IPS-18c (cell line): ENCODE data around the gene DHRS4.
"Not testable (repeated sequence)": the region's sequence is repeated elsewhere in the genome, so short reads cannot be mapped to it uniquely, and the experiment has no call there.

ENCODE experiments used
- H3K4me3 ChIP-seq: 2 replicates; pipeline ENCODE4 v1.7.0; 2013; ENCODE audit warnings: low read depth, mild to moderate bottlenecking, low read length, moderate library complexity; ENCODE audit not compliant: insufficient read depth
- H3K9me3 ChIP-seq: one replicate; pipeline ENCODE4 v1.6.1; 2013; ENCODE audit warnings: mild to moderate bottlenecking, low read length, moderate library complexity; ENCODE audit not compliant: control insufficient read depth, insufficient read depth

DHRS4 gene

GRCh38 chr14:23936084-23936829 is 17.3 kb upstream of the DHRS4 start:
- Histone ChIP-seq H3K4me3 (no peak overlapping the region), H3K9me3 (peaks cover 2% of the 10 kb centered on the region)

- H3K4me3 ChIP-seq = no peak overlapping the region
- no peaks in the 10 kb centered on the region for H3K9me3 ChIP-seq
Measured at GRCh38 chr14:23937203-23937602, 16.4 kb upstream of the DHRS4 start.

GRCh38 chr14:23938823-23939222 is 14.7 kb upstream of the DHRS4 start:
- Histone ChIP-seq H3K4me3 (no peak overlapping the region), H3K9me3 (peaks cover 2% of the 10 kb centered on the region)

- no peak overlapping the region for H3K4me3 ChIP-seq
- peaks cover 2% of the 10 kb centered on the region for H3K9me3 ChIP-seq
Measured at GRCh38 chr14:23939607-23940326, 13.8 kb upstream of the DHRS4 start.

GRCh38 chr14:23941230-23941629 is 12.3 kb upstream of the DHRS4 start:
- Histone ChIP-seq H3K9me3 (peaks cover 2% of the 10 kb centered on the region), H3K4me3 (no peak overlapping the region; the same call in 1 of the 2 replicates)

GRCh38 chr14:23941669-23942068 is 11.9 kb upstream of the DHRS4 start:
- Histone ChIP-seq H3K4me3 (no peak overlapping the region), H3K9me3 (peaks cover 2% of the 10 kb centered on the region)

GRCh38 chr14:23942587-23942986 is 11.0 kb upstream of the DHRS4 start:
- Histone ChIP-seq H3K4me3 (no peak overlapping the region), H3K9me3 (peaks cover 2% of the 10 kb centered on the region)

GRCh38 chr14:23949069-23949468 is 4.5 kb upstream of the DHRS4 start:
- not testable (repeated sequence) for H3K9me3 ChIP-seq, H3K4me3 ChIP-seq

- no peak overlapping the region for H3K4me3 ChIP-seq
- peaks cover 2% of the 10 kb centered on the region for H3K9me3 ChIP-seq
Measured at GRCh38 chr14:23950411-23951135, 3.0 kb upstream of the DHRS4 start.

- H3K4me3 ChIP-seq, H3K9me3 ChIP-seq: not testable (repeated sequence)
Measured at GRCh38 chr14:23951136-23951466, 2.5 kb upstream of the DHRS4 start.

- peaks cover 2% of the 10 kb centered on the region for H3K9me3 ChIP-seq
- no peak overlapping the region for H3K4me3 ChIP-seq
Measured at GRCh38 chr14:23951590-23952201, 1.9 kb upstream of the DHRS4 start.

GRCh38 chr14:23953116-23953463 is 480 bp upstream of the DHRS4 start:
- H3K9me3 ChIP-seq = not testable (repeated sequence)
- H3K4me3 ChIP-seq = peak overlapping the region; percentile 96

- not testable (repeated sequence) for H3K9me3 ChIP-seq
- H3K4me3 ChIP-seq = peak overlapping the region; percentile 96; the same call in 1 of the 2 replicates
Measured at GRCh38 chr14:23954279-23954614, 677 bp downstream of the DHRS4 start.

- H3K4me3 ChIP-seq, H3K9me3 ChIP-seq: not testable (repeated sequence)
Measured at GRCh38 chr14:23954965-23955364, 1.4 kb downstream of the DHRS4 start.

GRCh38 chr14:23955811-23956210 is 2.2 kb downstream of the DHRS4 start:
- not testable (repeated sequence) for H3K4me3 ChIP-seq, H3K9me3 ChIP-seq

- H3K4me3 ChIP-seq, H3K9me3 ChIP-seq: not testable (repeated sequence)
Measured at GRCh38 chr14:23957913-23958569, 4.5 kb downstream of the DHRS4 start.

- not testable (repeated sequence) for H3K4me3 ChIP-seq
Measured at GRCh38 chr14:23960899-23961298, 7.3 kb downstream of the DHRS4 start.

More at GRCh38 chr14:23960899-23961298, 7.3 kb downstream of the DHRS4 start:
- not testable (repeated sequence) for H3K9me3 ChIP-seq
